PFSK-1 (cell line): ENCODE results near the gene HECTD4.

Source experiments
- POLR2AphosphoS5 ChIP-seq: IDR thresholded peaks from 2 replicates; pipeline ENCODE4 v1.6.1; 2012; ENCODE audit warnings: low read depth, mild to moderate bottlenecking, control low read depth, low read length, moderate library complexity
- REST ChIP-seq, 2 experiments: IDR thresholded peaks; 2 replicates each; pipeline versions ENCODE4 v1.6.1 to v1.8.0; 2011 to 2012; ENCODE audit warnings: low read depth in 2 of 2, low read length in 2 of 2, control low read depth in 1 of 2, inconsistent platforms in 1 of 2, mild to moderate bottlenecking in 1 of 2, moderate library complexity in 1 of 2; ENCODE audit not compliant: insufficient read depth in 1 of 2
- SIN3A ChIP-seq: IDR thresholded peaks from 2 replicates; pipeline ENCODE4 v1.6.1; 2012; ENCODE audit warnings: mild to moderate bottlenecking, low read length, moderate library complexity, borderline replicate concordance; ENCODE audit not compliant: insufficient read depth
- TAF1 ChIP-seq: IDR thresholded peaks from 2 replicates; pipeline ENCODE4 v1.6.1; 2012; ENCODE audit warnings: low read length, control low read depth, borderline replicate concordance; ENCODE audit not compliant: insufficient read depth

- no peak for TF ChIP-seq TAF1
- no peak for TF ChIP-seq POLR2AphosphoS5
- no peak for TF ChIP-seq SIN3A
- no peak for TF ChIP-seq REST (IDR thresholded peaks at IDR 0.05; ENCODE audit: insufficient read depth in 1 of 2, low read depth in 2 of 2, low read length in 2 of 2)
These were observed 130.0 kb downstream of the HECTD4 start for GRCh38 chr12:112252184-112252583.
